Osteoblast (primary cell): ENCODE measurements around the gene HOXB9. TPM values are rescaled to one million over a fixed set of nuclear protein-coding genes. Genes with fewer than 3 reads are reported as not detected.

Experiments
- DNase-seq: peaks from one replicate; pipeline ENCODE4 v3.0.0; 2011; ENCODE audit warnings: low spot score, mixed read lengths; ENCODE audit not compliant: insufficient read length; ENCODE audit errors: missing footprints
- H2AFZ ChIP-seq: 2 replicates; pipeline ENCODE4 v1.6.0; 2011; ENCODE audit warnings: mild to moderate bottlenecking, low read length
- H3K27ac ChIP-seq: 2 replicates; pipeline ENCODE4 v1.5.1; 2011; ENCODE audit warnings: mild to moderate bottlenecking, low read depth, low read length, moderate library complexity
- H3K27me3 ChIP-seq: 2 replicates; pipeline ENCODE4 v1.6.0; 2012; ENCODE audit warnings: mild to moderate bottlenecking, control low read depth, inconsistent platforms, low read length, moderate library complexity; ENCODE audit not compliant: insufficient read depth
- H3K36me3 ChIP-seq: 2 replicates; pipeline ENCODE4 v1.5.1; 2011; ENCODE audit warnings: mild to moderate bottlenecking, low read length, control low read depth, moderate library complexity; ENCODE audit not compliant: insufficient read depth
- H3K4me1 ChIP-seq: 2 replicates; pipeline ENCODE4 v1.5.1; 2011; ENCODE audit warnings: mild to moderate bottlenecking, low read length, control low read depth, moderate library complexity; ENCODE audit not compliant: insufficient read depth
- H3K4me2 ChIP-seq: 2 replicates; pipeline ENCODE4 v1.6.0; 2011; ENCODE audit warnings: mild to moderate bottlenecking, low read length; ENCODE audit not compliant: insufficient read depth
- H3K4me3 ChIP-seq: fragments of 200-600 bp; sonication (generic); 3 replicates; pipeline ENCODE4 v1.5.1; 2012; ENCODE audit warnings: mild to moderate bottlenecking, low read length, inconsistent platforms; ENCODE audit not compliant: insufficient read depth
- H3K79me2 ChIP-seq: 2 replicates; pipeline ENCODE4 v1.6.0; 2012; ENCODE audit warnings: mild to moderate bottlenecking, low read length, control low read depth, inconsistent platforms; ENCODE audit not compliant: insufficient read depth
- H3K9me3 ChIP-seq: 2 replicates; pipeline ENCODE4 v1.5.1; 2011; ENCODE audit warnings: low read depth, low read length, control low read depth
- H4K20me1 ChIP-seq: 2 replicates; pipeline ENCODE4 v1.6.0; 2012; ENCODE audit warnings: mild to moderate bottlenecking, low read length, control low read depth; ENCODE audit not compliant: insufficient read depth
- CTCF ChIP-seq: IDR thresholded peaks from 2 replicates; pipeline ENCODE4 v1.5.1; 2011; ENCODE audit warnings: mild to moderate bottlenecking, low read depth, low read length, moderate library complexity; ENCODE audit errors: extremely low read depth
- total RNA-seq: library from RNA; depleted of rRNA; stranded (reverse); fragments of >200 nt; gene quantifications from 2 replicates; pipeline ENCODE4 v1.2.3, GENCODE V29; 2012

The HOXB9 gene
- total RNA-seq, 1 donor: not detected

DNA sequence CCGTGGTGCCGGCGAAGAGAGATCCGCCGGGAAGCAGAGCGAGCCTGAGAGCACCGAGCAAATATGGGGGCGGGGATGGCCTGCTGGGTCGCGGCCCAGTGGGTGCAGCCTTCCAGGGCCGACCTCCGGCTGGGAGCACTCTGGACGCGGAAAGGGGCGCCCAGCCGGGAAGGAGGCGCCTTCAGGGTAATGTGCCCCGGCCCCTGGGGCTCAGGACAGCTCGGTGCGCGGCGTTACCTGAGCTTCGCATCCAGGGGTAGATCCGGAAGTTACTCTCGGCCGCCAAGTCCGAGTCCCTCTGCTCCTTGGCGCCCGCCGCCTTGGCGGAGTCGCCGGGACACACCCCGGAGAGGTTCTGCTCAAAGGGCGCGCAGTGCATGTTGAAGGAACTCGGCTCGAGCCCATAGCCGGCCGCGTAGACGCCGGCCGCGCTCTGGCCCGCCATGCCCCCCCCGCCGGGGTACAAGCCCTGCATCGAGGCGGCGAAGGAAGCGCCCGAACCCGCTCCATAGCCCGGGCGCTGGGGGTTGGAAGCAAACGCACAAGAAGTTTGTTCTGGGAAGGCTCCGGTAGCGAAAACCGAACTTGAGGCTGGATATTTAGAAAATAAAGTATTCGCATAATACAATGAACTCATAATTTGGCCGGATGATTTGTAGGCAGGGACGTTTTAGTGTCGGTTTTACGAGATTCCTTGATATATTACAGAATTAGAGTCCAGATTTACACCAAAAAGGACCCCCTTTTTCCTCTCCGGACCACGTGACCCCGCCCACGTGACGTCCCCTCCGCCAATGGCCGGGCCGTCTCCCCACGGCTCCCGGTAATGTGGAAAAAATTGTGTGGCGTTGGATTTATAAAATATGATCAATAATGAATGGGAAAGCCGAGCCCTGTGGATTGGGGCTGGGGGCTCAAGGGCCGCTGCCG lies 15.6 kb downstream of the HOXB9 start, which contains the start of gene HOXB7:
HOXB7 (minus strand) TSS at position 736 of the 930 bp plus-strand sequence; CDS start at position 637, 99 bp downstream.
- Histone ChIP-seq H3K27me3 (peaks cover 96% of the 10 kb centered on the region), H3K9me3 (no peaks in the 10 kb centered on the region), H2AFZ (no peak within 1 kb of the TSS), H3K4me2 (peak within 1 kb of the TSS; percentile 61), H3K36me3 (no peaks in the 10 kb centered on the region), H3K4me3 (peak within 1 kb of the TSS; percentile 35), H3K27ac (no peak within 1 kb of the TSS), H4K20me1 (no peaks in the 10 kb centered on the region), H3K4me1 (no peaks in the 10 kb centered on the region), H3K79me2 (no peaks in the 10 kb centered on the region)
- DNase-seq: no peak
- no peak for TF ChIP-seq CTCF

DNA sequence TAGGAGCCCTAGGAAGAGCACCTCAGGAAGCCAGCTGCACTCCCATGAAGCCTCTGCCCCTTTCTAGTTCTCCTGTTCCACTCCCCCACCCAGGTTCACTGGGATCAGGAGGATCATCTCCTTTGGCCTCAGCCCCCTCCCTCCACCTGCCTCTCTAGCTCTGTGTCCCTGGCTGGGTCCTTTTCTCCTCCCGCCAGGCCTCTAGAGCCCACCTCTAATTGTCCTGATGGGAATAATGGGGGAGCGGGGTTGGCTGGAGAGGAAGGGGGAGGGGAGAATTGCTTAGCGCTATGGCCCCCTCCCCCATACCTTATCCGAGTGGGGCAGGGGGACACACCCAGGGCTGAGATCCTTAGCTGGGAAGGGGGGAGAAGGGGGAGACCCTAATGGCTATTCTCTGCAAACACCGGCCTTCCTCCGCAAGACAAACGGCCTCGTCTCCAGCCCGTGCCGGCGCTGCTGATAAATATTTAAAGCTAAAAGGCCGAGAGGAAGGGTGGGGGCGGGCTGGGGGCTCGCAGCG lies 16.3 kb downstream of the HOXB9 start:
- no peak overlapping the region for H3K4me3 ChIP-seq
- H3K79me2 ChIP-seq: no peaks in the 10 kb centered on the region
- H3K27ac ChIP-seq: no peak overlapping the region

GRCh38 chr17:48609033-48609432 lies 17.1 kb downstream of the HOXB9 start:
- H3K36me3 ChIP-seq: no peaks in the 10 kb centered on the region
- H3K9me3 ChIP-seq: no peaks in the 10 kb centered on the region
- H3K27me3 ChIP-seq: peaks cover 97% of the 10 kb centered on the region
- no peak for DNase-seq
- no peak overlapping the region for H3K4me2 ChIP-seq
- H3K4me1 ChIP-seq: no peaks in the 10 kb centered on the region
- H3K79me2 ChIP-seq: no peaks in the 10 kb centered on the region
- no peak overlapping the region for H3K4me3 ChIP-seq
- no peak overlapping the region for H2AFZ ChIP-seq
- TF ChIP-seq CTCF: no peak
- H4K20me1 ChIP-seq: no peaks in the 10 kb centered on the region
- H3K27ac ChIP-seq: no peak overlapping the region

More for the DNA sequence above, 16.3 kb downstream of the HOXB9 start:
- Histone ChIP-seq H2AFZ (no peak overlapping the region), H3K4me1 (no peaks in the 10 kb centered on the region), H3K4me2 (no peak overlapping the region), H3K27me3 (peaks cover 96% of the 10 kb centered on the region), H4K20me1 (no peaks in the 10 kb centered on the region), H3K9me3 (no peaks in the 10 kb centered on the region), H3K36me3 (no peaks in the 10 kb centered on the region)
- no peak for TF ChIP-seq CTCF
- DNase-seq: no peak

GRCh38 chr17:48608494-48608834 lies 17.7 kb downstream of the HOXB9 start:
- no peaks in the 10 kb centered on the region for H3K9me3 ChIP-seq
- no peak for TF ChIP-seq CTCF
- no peak for DNase-seq
- no peaks in the 10 kb centered on the region for H3K79me2 ChIP-seq
- peaks cover 97% of the 10 kb centered on the region for H3K27me3 ChIP-seq
- no peaks in the 10 kb centered on the region for H3K36me3 ChIP-seq
- no peak overlapping the region for H3K4me2 ChIP-seq
- H2AFZ ChIP-seq: no peak overlapping the region
- no peaks in the 10 kb centered on the region for H3K4me1 ChIP-seq
- H3K27ac ChIP-seq: no peak overlapping the region
- no peaks in the 10 kb centered on the region for H4K20me1 ChIP-seq
- no peak overlapping the region for H3K4me3 ChIP-seq
